HG03571 (cell line): ENCODE data around the gene ZBTB7B.

Source experiments
- ATAC-seq: cut with Tn5 transposase; IDR thresholded peaks from one replicate; pipeline ENCODE4 v1.9.1; 2021; ENCODE audit not compliant: unreplicated experiment

ZBTB7B gene

DNA sequence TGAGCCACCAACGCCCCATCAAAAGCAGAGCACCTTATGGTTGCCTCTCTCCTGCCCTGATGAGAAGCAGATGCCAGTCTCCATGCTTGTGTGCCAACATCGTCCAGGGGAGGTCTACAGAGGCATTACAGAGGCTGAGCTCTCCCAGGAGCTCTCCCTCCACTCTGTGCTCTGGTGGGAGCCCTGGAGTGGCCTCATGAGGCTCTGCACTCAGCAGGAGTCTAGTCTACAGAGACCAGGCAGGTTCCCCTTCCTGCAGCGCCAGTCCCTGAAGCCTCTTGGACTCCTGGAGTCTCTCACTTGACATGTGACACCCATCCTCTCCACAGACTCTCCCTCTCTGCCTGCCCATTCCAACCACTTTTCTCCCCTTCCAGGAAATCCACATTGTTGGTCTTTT, 34.4 kb downstream of the ZBTB7B start:
- no peak for ATAC-seq

DNA sequence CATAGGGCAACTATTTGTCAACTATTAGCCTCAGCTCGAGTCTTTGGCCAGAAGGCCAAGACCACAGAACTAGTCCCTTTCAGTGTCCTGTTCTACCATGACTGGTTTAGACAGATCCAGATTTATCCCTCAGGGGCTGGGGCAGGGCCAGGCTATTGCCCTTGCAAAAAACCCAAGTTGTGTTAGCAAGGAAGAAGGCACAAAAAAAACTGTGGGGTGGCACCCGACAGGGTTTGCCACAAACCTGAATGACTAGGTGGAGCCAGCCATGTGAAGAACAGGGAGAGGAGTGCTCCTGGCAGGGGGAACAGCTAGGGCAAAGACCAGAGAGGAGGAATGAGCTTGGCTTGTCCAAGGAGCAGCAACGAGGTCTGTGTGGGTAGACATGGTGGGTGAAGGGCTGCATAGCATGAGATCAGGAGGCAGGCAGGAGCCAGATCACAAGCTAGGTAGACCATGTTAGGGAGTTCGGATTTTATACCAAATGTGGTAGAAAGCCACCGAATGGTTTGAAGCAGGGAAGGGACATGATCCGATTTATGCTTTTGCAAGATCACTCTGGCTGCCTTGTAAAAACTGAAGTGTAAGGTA, 35.3 kb downstream of the ZBTB7B start:
- ATAC-seq: no peak

DNA sequence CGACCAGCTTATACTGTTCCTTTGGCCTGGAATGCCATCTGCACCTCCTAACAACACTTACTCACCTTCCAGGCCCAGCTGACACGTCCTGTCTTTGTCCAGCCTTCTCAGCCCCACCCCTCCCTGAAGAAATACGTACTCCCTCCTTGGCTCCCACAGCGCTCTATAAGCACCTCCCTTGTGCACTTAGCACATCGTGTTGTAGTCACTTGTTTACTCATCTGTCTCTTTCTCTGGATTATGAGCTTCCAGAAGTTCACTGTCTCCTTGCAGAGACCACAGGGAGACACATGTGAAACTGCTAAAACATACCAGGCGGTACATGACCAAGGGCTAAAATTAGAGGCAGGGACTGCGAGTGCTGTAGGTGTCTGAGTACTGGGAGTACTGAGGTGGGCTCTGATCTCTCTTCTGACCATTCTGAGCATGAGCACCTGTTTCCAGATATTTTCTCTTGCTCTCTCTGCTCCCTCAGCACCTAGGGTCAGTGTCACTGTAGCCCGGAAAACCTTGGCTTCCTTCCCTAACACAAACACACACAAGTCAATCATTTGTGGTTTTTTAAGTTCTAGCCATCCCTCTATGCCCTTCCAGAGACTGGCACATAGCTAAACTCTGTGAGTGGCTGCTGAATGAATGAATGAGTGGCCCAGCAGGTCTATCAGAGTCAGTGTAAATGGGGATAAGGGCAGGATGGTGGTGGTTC, 36.2 kb downstream of the ZBTB7B start:
- no peak for ATAC-seq

- ATAC-seq: no peak
Observed at GRCh38 chr1:155039308-155039669, 36.7 kb downstream of the ZBTB7B start.

DNA sequence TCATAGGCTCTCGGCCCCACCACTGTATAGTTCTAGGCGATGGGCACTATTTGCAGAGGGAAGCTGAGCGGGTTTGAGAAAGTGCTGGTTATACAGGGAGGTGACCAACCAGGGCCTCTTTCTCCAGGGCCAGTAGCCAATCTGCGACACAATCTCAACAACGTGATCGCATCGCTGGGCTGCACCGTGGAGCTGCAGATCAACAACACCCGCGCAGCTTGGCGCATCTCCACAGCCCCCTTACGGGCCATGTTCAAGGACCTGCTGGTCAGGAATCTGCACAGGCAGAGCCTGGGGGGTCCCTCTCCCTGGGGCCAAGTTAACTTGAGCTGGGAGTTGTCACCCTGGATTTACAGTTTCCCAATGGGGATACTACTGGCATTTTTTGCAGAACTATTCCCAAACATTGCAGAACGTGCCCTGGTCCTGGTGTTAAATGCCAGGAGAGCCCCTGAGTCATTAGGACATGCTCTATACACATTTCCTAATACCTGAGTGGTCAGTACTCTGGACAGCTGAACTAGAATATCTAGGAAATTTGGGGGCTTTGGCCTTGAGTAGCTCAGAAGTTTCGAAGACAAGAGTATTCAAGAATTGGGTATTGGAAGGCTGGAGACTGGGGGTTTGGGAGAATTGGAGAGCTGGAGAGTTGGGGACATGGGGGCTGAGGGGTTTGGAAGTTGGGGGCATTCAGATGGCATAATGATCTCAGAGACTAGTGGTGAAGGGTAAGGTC, 37.9 kb downstream of the ZBTB7B start:
- ATAC-seq: no peak

GRCh38 chr1:155042789-155043188, 40.2 kb downstream of the ZBTB7B start:
- ATAC-seq: no peak

GRCh38 chr1:155043301-155043702, 40.7 kb downstream of the ZBTB7B start:
- no peak for ATAC-seq

GRCh38 chr1:155043793-155044192, 41.2 kb downstream of the ZBTB7B start:
- ATAC-seq: no peak

GRCh38 chr1:155044365-155044764, 41.8 kb downstream of the ZBTB7B start:
- no peak for ATAC-seq

DNA sequence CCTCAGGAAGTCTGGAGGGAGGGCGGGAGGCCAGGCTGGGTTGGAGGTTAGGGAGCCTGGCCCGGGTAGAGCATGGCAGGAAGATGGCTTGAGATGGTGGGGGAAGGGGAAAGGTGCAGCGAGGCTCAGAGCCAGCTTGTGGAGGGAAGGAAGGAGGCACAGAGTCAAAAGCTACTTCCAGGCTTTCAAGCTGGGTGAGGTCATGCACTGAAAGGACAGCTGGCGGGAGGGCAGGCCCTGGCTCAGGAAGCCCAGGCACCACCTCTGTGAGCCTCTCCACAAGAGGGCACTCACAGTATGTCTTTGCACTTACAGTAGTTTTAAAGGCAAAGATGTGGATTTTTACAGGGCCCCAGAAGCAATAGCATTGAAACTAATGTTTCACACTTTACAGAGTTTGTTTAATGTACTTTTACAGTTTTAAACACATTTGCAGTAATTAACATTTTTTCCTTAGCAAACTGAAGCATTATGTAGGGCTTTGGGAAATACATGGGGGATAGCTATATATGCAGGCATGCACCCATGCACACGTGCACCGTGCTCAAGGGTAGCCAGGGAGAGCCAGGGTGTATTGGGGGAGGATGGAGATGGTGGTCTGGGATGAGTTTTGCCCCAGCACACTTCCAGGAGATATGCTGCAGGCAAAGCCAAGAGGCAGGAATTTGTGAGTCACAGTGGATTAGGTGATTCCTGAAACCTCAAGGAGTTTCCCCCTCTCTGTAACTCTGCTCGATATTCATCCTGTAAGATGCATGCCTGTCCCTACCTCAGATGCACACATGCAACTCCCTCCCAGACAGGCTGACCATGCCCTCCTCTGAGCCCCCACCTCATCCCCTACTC, 42.4 kb downstream of the ZBTB7B start:
- no peak for ATAC-seq

DNA sequence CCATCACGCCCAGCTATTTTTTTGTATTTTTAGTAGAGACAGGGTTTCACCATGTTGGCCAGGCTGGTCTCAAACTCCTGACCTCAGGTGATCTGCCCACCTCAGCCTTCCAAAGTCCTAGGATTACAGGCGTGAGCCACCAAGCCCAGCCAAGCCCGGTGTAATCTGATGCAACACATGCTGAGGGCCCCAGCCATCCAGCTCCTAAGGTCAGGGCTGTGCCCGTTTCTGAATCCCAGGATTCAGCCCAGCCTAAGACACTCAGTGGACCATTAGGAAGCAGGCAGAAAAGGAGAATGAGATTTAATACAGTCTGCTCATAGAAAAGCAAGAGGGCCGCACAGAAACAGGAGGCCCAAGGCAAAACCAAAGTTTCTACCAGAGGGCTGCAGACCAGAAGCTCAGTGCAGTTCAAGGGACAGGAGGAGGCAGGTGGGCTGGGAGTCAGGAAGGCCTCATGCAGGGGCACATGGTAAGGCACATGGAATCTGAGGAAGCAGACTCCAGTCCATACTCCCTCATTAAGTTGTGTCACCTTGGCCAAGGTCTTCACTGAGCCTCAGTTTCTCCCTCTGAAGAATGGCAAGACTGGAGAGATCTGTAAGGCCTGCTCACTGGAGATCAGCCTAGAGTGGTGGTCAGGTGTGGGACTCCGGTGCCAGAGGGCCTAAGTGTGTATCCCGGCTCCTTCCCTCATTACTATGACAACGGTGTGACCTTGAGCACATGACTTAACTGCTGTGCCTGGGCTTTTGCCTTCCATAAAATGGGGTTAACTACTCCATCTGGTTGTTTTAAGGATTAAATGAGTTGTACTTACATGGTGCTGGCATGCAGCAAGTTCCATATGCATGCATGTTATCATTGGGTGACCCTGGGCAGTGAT, 46.1 kb downstream of the ZBTB7B start:
- no peak for ATAC-seq

DNA sequence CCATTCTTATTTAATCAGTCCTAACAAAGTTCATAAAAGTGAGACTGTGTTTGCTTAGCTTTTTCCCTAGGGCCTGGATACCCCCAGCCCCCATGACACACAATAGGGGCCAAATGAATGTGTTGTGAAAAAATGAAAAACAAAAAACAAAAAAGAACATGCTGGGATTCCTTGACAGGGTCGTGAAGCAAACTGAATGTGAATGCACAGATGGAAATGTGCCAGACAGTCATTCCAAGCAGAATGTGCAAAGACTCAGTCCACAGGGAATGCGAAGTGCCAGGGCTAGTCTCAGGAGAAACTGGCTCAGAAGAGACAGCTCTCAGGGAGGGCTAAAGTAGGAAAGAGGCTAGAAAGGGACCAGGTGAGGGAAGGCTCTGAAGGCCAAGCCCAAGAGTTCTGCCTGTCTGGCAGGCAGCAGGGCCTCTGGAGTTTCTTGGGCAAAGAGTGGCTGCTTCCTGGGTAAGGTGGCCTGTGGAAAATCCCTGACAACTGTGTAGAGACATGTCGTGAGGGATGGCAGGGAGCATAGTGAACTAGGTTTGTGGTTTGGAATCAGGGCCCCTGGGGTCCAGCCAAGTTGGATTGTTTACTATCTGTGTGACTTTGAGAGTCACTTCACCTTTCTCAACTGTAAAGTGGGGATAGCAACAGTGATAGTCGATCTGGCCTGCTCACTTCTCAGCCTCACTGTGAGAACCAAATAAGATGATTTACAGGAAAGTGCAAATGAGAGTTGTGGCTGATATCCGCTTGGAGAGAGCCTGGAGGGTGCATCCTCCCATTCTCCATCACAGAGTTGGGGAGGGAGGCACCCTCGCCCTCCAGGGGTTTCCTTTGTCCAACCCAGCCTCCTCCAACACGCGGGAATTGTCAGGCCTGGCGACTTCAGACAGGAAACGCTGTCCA, 47.3 kb downstream of the ZBTB7B start:
- no peak for ATAC-seq

- peak; percentile 57 for ATAC-seq
Observed at GRCh38 chr1:155050560-155051341, 48.1 kb downstream of the ZBTB7B start, which contains the start of gene ADAM15. TSS of gene ADAM15 (plus strand) at chr1:155051316. CDS start at chr1:155051387, 71 bp downstream.

- ATAC-seq: no peak
Observed at GRCh38 chr1:155051342-155051776, 48.8 kb downstream of the ZBTB7B start.

GRCh38 chr1:155051777-155052398, 49.3 kb downstream of the ZBTB7B start:
- no peak for ATAC-seq

DNA sequence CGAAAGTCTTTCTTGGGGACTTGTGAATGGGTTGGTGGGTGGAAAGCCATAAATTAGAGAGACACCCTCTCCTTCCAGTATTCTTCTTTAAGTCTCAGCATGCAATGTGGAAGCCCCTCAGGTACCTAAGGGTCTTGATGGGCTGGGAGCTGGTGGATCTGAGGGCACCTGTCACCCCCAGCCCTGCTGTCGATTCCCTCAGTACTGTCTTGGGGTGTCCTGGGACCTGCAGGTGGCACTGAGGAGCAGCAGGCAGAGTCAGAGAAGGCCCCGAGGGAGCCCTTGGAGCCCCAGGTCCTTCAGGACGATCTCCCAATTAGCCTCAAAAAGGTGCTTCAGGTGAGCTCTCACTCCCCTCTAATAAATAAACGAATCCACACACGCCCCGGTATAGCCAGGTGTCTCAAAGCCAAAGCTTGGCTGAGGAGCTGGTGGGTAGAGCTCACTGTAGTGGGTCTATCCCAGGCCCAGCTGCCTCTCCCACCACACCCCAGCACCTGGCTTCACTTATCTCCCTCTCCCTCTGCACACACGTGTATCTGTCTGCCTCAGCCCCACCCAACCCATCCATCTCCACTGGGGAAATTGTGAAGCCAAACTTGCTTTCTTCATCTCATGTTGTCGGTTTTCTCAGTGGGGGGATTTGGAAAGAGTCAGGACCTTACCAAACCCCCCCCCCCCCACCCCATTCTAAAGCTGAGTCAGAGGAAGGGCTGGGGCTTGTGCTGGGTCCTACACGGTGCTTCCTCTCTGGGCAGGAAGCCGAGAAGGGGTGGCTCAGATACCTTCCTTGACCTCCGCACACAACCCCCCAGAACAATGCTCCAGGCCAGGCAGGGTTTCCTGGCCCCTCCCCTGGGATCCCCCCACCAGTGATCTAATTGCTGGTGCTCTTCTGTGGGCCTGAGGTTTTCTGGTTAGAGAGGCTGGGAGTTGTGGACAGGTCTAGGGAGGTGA, 50.1 kb downstream of the ZBTB7B start:
- no peak for ATAC-seq
